ENCODE measurements around the gene ACSL1. TPM values are rescaled to one million over a fixed set of nuclear protein-coding genes. Genes with fewer than 3 reads are reported as not detected.
A peak's percentile ranks its signal among the peaks of the same experiment; 100 is the strongest.

ACSL1 gene
- total RNA-seq, 1 donor from 2014 or later = 477 TPM

- no peak for DNase-seq
- no peak for ATAC-seq
- intact Hi-C loops (cut with micrococcal nuclease) = no loop called here
Measured at GRCh38 chr4:184769141-184769765, 56.5 kb downstream of the ACSL1 start.

- intact Hi-C loops (cut with micrococcal nuclease) = no loop called here
- ATAC-seq (no peak), DNase-seq (no peak)
Measured at GRCh38 chr4:184768296-184768695, 57.5 kb downstream of the ACSL1 start.

- DNase-seq (no peak), ATAC-seq (no peak)
Measured at GRCh38 chr4:184766446-184766845, 59.3 kb downstream of the ACSL1 start.

GRCh38 chr4:184765473-184766340, 60.1 kb downstream of the ACSL1 start:
- intact Hi-C loops (cut with micrococcal nuclease) = no loop called here
- DNase-seq (no peak), ATAC-seq (no peak)

More at GRCh38 chr4:184766446-184766845, 59.3 kb downstream of the ACSL1 start:
- intact Hi-C loops (cut with micrococcal nuclease) = no loop called here

GRCh38 chr4:184764601-184765000, 61.2 kb downstream of the ACSL1 start:
- intact Hi-C loops (cut with micrococcal nuclease) = no loop called here
- DNase-seq (no peak), ATAC-seq (no peak)

GRCh38 chr4:184763150-184763780, 62.5 kb downstream of the ACSL1 start:
- peak; percentile 45 for DNase-seq
- intact Hi-C loops (cut with micrococcal nuclease) = no loop called here
- ATAC-seq = peak; percentile 39

- DNase-seq (no peak), ATAC-seq (no peak)
- intact Hi-C loops (cut with micrococcal nuclease) = no loop called here
Measured at GRCh38 chr4:184762100-184762499, 63.7 kb downstream of the ACSL1 start.

GRCh38 chr4:184760681-184761080, 65.1 kb downstream of the ACSL1 start:
- ATAC-seq (no peak), DNase-seq (no peak)
- intact Hi-C loops (cut with micrococcal nuclease) = loop anchor here (2.0 kb wide), 1 partner anchor 20 kb away; no protein-coding TSS in a partner anchor

- intact Hi-C loops (cut with micrococcal nuclease) = no loop called here
- DNase-seq (no peak), ATAC-seq (peak; percentile 68)
Measured at GRCh38 chr4:184757810-184758209, 68.0 kb downstream of the ACSL1 start.

- DNase-seq = no peak
- intact Hi-C loops (cut with micrococcal nuclease) = no loop called here
- peak; percentile 81 for ATAC-seq
Measured at GRCh38 chr4:184756399-184756798, 69.4 kb downstream of the ACSL1 start.

- DNase-seq = peak; percentile 46
- intact Hi-C loops (cut with micrococcal nuclease) = no loop called here
- peak; percentile 43 for ATAC-seq
Measured at GRCh38 chr4:184755278-184755677, 70.5 kb downstream of the ACSL1 start.

- ATAC-seq = peak; percentile 4
- intact Hi-C loops (cut with micrococcal nuclease) = no loop called here
Measured at GRCh38 chr4:184752496-184753275, 73.1 kb downstream of the ACSL1 start.

GRCh38 chr4:184751585-184751956, 74.2 kb downstream of the ACSL1 start:
- DNase-seq = no peak
- intact Hi-C loops (cut with micrococcal nuclease) = no loop called here
- ATAC-seq = no peak

More at GRCh38 chr4:184752496-184753275, 73.1 kb downstream of the ACSL1 start:
- DNase-seq = no peak

- DNase-seq (no peak), ATAC-seq (peak; percentile 3)
- intact Hi-C loops (cut with micrococcal nuclease) = no loop called here
Measured at GRCh38 chr4:184750926-184751584, 74.7 kb downstream of the ACSL1 start.

- intact Hi-C loops (cut with micrococcal nuclease) = loop anchor here (5.0 to 10.0 kb wide), 2 partner anchors 64 to 237 kb away; no protein-coding TSS in a partner anchor
- DNase-seq (peak; percentile 77), ATAC-seq (peak; percentile 66)
Measured at GRCh38 chr4:184748251-184748652, 77.5 kb downstream of the ACSL1 start.

- peak; percentile 48 for ATAC-seq
- intact Hi-C loops (cut with micrococcal nuclease) = loop anchor here (5.0 to 10.0 kb wide), 2 partner anchors 65 to 238 kb away; no protein-coding TSS in a partner anchor
- peak; percentile 59 for DNase-seq
Measured at GRCh38 chr4:184747034-184747830, 78.5 kb downstream of the ACSL1 start.

Data from left ventricle myocardium superior (tissue), 1 donor.